ENCODE measurements around the gene RRAS. TPM values are rescaled to one million over a fixed set of nuclear protein-coding genes. Genes with fewer than 3 reads are reported as not detected.
"Not testable (repeated sequence)": the region's sequence is repeated elsewhere in the genome, so short reads cannot be mapped to it uniquely, and the experiment has no call there.

RRAS gene
- total and polyA plus RNA-seq, 3 donors from 2014 or later = 39.3 to 69.2 (median 41.5) TPM

DNA sequence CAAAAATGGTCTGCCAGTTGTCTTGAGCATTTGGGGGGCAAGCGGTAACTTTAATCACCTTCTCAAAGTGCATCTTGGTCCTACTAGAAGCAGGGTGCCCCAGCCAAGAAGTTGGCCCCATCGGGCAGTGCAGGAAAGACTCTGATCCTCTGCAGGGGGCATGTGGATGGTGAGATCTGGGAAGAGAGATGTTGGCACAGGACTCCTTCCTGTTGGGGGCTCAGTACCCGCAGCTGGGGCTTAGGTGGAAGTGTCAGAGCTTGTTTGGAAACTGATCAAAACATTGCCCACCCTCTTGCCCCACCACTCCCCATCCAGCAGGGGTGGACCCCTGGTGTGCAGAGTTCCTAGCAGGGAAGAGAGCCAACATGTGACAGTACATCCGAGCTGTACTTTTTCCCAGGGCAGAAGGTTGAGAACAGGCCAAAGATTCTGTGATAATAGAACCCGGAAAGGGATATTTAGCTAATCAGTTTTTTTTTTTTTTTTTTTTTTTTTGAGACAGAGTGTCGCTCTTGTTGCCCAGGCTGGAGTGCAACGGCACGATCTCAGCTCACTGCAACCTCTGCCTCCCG, 8.8 kb downstream of the RRAS start:
- intact Hi-C loops (cut with DNase I; ENCODE audit: low total_unique reads) = no loop called here
- WGBS, 2 donors = 38 to 41% methylated on average over 9 of the region's 9 CpGs
- no peaks in the 10 kb centered on the region for H3K36me3 ChIP-seq (ENCODE audit: low read depth, missing control alignments)
- H3K4me3 ChIP-seq = no peak overlapping the region
- DNase-seq = no peak
- H3K27ac ChIP-seq = peak overlapping the region in 1 of 2 donors; percentile 56
- H3K27me3 ChIP-seq = no peaks in the 10 kb centered on the region
- H3K9me3 ChIP-seq = no peaks in the 10 kb centered on the region
- H3K4me1 ChIP-seq = peaks cover 6% of the 10 kb centered on the region
- no peak for TF ChIP-seq POLR2A (IDR thresholded peaks at IDR 0.05)
- TF ChIP-seq, protein P1, sequence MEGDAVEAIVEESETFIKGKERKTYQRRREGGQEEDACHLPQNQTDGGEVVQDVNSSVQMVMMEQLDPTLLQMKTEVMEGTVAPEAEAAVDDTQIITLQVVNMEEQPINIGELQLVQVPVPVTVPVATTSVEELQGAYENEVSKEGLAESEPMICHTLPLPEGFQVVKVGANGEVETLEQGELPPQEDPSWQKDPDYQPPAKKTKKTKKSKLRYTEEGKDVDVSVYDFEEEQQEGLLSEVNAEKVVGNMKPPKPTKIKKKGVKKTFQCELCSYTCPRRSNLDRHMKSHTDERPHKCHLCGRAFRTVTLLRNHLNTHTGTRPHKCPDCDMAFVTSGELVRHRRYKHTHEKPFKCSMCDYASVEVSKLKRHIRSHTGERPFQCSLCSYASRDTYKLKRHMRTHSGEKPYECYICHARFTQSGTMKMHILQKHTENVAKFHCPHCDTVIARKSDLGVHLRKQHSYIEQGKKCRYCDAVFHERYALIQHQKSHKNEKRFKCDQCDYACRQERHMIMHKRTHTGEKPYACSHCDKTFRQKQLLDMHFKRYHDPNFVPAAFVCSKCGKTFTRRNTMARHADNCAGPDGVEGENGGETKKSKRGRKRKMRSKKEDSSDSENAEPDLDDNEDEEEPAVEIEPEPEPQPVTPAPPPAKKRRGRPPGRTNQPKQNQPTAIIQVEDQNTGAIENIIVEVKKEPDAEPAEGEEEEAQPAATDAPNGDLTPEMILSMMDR (IDR thresholded peaks at IDR 0.05) = no peak

DNA sequence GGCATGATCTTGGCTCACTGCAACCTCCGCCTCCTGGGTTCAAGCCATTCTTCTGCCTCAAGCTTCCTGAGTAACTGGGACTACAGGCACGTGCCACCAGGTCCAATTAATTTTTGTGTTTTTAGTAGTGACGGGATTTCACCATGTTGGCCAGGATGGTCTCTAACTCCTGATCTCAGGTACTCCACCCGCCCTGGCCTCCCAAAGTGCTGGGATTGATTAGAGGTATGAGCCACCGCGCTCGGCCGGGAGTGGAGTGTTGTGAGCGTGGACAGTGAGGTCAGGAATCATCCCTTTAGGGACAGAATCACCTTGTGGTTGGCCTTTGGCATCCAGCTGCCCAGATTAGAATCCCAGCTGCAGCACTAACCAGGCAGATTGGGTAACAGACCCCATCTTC, 10.3 kb downstream of the RRAS start:
- Histone ChIP-seq H3K36me3 (ENCODE audit: low read depth, missing control alignments) (peaks cover 4% of the 10 kb centered on the region), H3K4me1 (peaks cover 6% of the 10 kb centered on the region), H3K27me3 (no peaks in the 10 kb centered on the region), H3K9me3 (no peaks in the 10 kb centered on the region), H3K4me3 (no peak overlapping the region), H3K27ac (peak overlapping the region in 1 of 2 donors; percentile 19)
- DNase-seq = no peak
- TF ChIP-seq, protein P1 (IDR thresholded peaks at IDR 0.05) = no peak
- no peak for TF ChIP-seq POLR2A (IDR thresholded peaks at IDR 0.05)
- intact Hi-C loops (cut with DNase I; ENCODE audit: low total_unique reads) = no loop called here
- 80 to 84% methylated on average over 8 to 9 of the region's 9 CpGs for WGBS, 2 donors

DNA sequence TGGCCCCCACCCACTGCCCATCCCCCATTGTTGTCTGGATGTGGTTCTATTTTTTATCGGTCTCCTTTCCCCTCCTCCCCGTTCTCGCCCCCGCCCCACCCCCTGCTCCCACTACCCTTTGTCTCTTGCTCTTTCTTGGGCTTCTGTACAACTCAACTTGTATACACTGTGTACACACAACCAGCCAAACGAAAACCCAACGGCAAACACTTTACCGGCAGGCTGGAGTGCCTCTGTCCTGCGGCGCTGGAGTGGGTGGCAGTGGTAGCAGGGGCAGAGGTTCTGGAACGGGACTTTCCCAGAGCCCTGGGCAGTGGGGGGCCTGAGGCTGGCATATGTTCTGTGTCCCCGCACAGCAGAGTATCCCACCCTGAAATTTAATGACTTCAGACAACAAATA, 13.7 kb downstream of the RRAS start:
- WGBS, 2 donors = 82 to 85% methylated on average over 11 of the region's 11 CpGs
- intact Hi-C loops (cut with DNase I; ENCODE audit: low total_unique reads) = no loop called here
- no peaks in the 10 kb centered on the region for H3K9me3 ChIP-seq
- H3K4me1 ChIP-seq = peaks cover 6% of the 10 kb centered on the region
- no peak overlapping the region for H3K4me3 ChIP-seq
- no peak for DNase-seq
- H3K27me3 ChIP-seq = no peaks in the 10 kb centered on the region
- no peak overlapping the region for H3K27ac ChIP-seq
- TF ChIP-seq POLR2A (IDR thresholded peaks at IDR 0.05) = no peak
- TF ChIP-seq, protein P1 (IDR thresholded peaks at IDR 0.05) = no peak
- H3K36me3 ChIP-seq (ENCODE audit: low read depth, missing control alignments) = peaks cover 4% of the 10 kb centered on the region

DNA sequence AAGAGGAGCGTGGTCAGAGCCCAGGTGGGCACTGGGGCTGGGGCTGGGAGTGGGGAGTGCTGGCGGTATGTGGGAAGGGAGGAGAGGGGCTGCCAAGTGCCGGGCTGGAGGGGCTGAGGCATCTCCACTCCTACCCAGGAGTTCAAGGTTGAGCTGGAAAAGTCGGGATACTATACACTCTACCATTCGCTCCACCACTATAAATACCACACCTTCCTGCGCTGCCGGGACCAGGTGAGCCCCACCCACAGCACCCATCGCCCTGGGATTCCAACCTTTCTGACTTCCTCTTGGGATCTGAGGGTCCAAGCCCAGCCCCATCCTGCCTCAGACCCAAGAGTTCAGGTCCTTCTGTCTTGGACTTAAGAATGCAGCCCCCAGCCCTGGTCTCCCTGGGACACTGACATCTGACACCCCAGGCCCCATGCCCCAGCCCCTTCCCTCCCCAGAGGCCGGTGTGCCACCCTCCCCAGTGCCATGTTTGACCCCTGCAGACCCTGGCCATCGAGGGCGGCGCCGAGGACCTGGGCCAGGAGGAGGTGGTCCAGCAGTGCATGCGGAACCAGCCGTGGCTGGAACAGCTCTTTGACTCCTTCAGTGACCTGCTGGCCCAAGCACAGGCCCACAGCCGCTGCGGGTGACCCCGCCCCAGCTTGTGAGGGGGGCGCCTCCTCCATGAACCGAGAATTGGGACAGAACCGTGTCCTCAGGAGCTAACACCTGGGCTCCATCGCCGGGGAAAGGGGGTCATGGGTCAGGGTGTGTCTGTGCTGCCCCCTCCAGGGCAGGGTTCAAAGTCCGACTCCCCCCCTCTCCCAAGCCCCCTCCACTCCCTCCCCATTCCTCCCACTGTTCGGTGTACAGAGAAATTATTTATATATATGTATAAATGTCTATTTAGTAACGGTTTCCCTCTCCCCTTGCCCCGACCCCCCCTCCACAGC, 14.7 kb downstream of the RRAS start:
- peaks cover 4% of the 10 kb centered on the region for H3K36me3 ChIP-seq (ENCODE audit: low read depth, missing control alignments)
- no peak for DNase-seq
- no peaks in the 10 kb centered on the region for H3K27me3 ChIP-seq
- no peaks in the 10 kb centered on the region for H3K9me3 ChIP-seq
- intact Hi-C loops (cut with DNase I; ENCODE audit: low total_unique reads) = no loop called here
- WGBS, 2 donors = 65 to 76% methylated on average over 15 to 27 of the region's 27 CpGs
- no peak overlapping the region for H3K27ac ChIP-seq
- H3K4me3 ChIP-seq = no peak overlapping the region
- H3K4me1 ChIP-seq = no peaks in the 10 kb centered on the region
- no peak for TF ChIP-seq POLR2A (IDR thresholded peaks at IDR 0.05)
- TF ChIP-seq, protein P1 (IDR thresholded peaks at IDR 0.05) = no peak

DNA sequence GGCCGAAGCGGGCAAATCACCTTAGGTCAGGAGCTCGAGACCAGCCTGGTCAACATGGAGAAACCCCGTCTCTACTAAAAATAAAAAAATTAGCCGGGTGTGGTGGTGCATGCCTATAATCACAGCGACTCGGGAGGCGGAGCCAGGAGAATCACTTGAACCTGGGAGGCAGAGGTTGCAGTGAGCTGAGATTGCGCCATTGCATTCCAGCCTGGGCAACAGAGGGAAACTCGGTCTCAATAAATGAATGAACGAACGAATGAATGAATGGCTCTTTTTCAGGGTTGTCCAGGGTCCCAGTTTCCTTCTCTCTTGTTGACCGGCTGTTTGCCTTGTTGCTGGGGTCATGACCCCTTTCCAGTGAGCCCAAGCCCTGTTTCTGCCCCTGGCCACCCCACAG, 22.1 kb downstream of the RRAS start:
- H3K27ac ChIP-seq; DNase-seq; H3K4me3 ChIP-seq; intact Hi-C loops (cut with DNase I; ENCODE audit: low total_unique reads); H3K9me3 ChIP-seq; H3K4me1 ChIP-seq; H3K27me3 ChIP-seq; H3K36me3 ChIP-seq (ENCODE audit: low read depth, missing control alignments): not testable (repeated sequence)
- WGBS, 2 donors = 90 to 96% methylated on average over 13 of the region's 13 CpGs
